ENCODE data around the gene CABLES1. TPM values are rescaled to one million over a fixed set of nuclear protein-coding genes. Genes with fewer than 3 reads are reported as not detected.

The CABLES1 gene
- total and polyA plus RNA-seq, 2 of the 4 experiments (the other 2 are of a cell fraction) = 4.7 to 5.7 TPM

DNA sequence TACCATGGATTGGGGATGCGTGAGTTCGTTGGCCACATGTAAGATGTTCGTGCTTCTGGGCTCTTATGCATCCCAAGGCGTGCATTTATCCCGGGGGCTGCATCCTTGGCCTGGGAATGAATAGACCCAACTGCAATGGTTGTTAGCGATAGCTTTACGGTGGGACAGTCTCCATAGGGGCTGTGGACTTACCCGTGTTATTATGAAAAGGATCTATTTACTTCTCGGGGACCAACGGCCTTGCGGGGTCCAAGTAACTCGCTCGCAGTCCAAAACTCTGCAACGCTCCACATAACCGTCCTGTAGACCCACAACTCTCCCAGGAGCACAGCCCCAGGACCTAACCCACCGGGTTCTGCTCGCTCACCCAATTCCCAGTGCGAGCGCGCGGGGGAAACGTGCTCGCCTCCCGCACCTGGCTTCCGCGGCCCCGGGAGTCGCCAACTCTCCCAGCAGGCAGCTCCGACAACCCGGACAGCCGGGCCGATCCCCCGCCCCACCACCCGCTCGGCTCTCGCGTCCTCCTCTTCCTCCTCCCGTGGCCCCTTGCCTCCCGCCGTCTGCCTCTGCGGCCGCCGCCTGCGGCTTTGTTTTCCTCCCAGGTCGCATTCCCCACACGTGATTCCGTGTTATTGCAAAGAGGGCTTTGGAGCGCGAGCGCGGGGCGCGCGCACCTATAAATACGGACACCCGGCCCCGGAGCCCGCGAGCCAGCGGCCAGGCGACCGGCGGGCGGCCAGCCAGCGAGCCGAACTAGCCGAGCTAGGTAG is at the start of gene CABLES1 (continued):
- TF ChIP-seq, protein P1, sequence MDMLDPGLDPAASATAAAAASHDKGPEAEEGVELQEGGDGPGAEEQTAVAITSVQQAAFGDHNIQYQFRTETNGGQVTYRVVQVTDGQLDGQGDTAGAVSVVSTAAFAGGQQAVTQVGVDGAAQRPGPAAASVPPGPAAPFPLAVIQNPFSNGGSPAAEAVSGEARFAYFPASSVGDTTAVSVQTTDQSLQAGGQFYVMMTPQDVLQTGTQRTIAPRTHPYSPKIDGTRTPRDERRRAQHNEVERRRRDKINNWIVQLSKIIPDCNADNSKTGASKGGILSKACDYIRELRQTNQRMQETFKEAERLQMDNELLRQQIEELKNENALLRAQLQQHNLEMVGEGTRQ (IDR thresholded peaks at IDR 0.05; ENCODE audit: low read depth, low read length) = peak; percentile 69
- no peak for TF ChIP-seq MAFK (IDR thresholded peaks at IDR 0.05; ENCODE audit: low read depth, low read length)
- TF ChIP-seq CEBPB (IDR thresholded peaks at IDR 0.05; ENCODE audit: low read depth, low read length) = no peak
- peak; percentile 78 for TF ChIP-seq BHLHE40 (IDR thresholded peaks at IDR 0.05; ENCODE audit: low read depth, low read length)
- no peak; the same call in 1 of the 2 replicates for TF ChIP-seq CHD1 (IDR thresholded peaks at IDR 0.05; ENCODE audit: low read depth, low read length)
